HG03060 (cell line): ENCODE results near the gene MEX3C.

Experiments
- ATAC-seq: cut with Tn5 transposase; IDR thresholded peaks from one replicate; pipeline ENCODE4 v1.9.1; 2021; ENCODE audit warnings: low read depth, moderate number of reproducible peaks; ENCODE audit not compliant: unreplicated experiment

MEX3C gene

GRCh38 chr18:51157215-51157614 is 40.3 kb downstream of the MEX3C start:
- ATAC-seq, result no peak

- ATAC-seq, result no peak
Measured at GRCh38 chr18:51154431-51155063, 42.9 kb downstream of the MEX3C start.

- ATAC-seq, result peak; percentile 40
Measured at GRCh38 chr18:51153659-51154371, 43.7 kb downstream of the MEX3C start.

GRCh38 chr18:51151568-51152511 is 45.6 kb downstream of the MEX3C start:
- no peak for ATAC-seq

GRCh38 chr18:51151185-51151567 is 46.3 kb downstream of the MEX3C start:
- no peak for ATAC-seq

- no peak for ATAC-seq
Measured at GRCh38 chr18:51150113-51150700, 47.3 kb downstream of the MEX3C start.

GRCh38 chr18:51149670-51150069 is 47.8 kb downstream of the MEX3C start:
- no peak for ATAC-seq

- no peak for ATAC-seq
Measured at GRCh38 chr18:51146909-51147308, 50.6 kb downstream of the MEX3C start.

GRCh38 chr18:51138936-51139335 is 58.5 kb downstream of the MEX3C start:
- no peak for ATAC-seq

- ATAC-seq, result no peak
Measured at GRCh38 chr18:51137891-51138290, 59.6 kb downstream of the MEX3C start.

- no peak for ATAC-seq
Measured at GRCh38 chr18:51137026-51137729, 60.3 kb downstream of the MEX3C start.

GRCh38 chr18:51135795-51136194 is 61.7 kb downstream of the MEX3C start:
- ATAC-seq, result no peak

GRCh38 chr18:51135364-51135763 is 62.1 kb downstream of the MEX3C start:
- no peak for ATAC-seq

GRCh38 chr18:51134721-51135120 is 62.8 kb downstream of the MEX3C start:
- ATAC-seq, result no peak

- no peak for ATAC-seq
Measured at GRCh38 chr18:51133580-51134160, 63.8 kb downstream of the MEX3C start.

GRCh38 chr18:51132256-51132935 is 65.1 kb downstream of the MEX3C start:
- no peak for ATAC-seq

- no peak for ATAC-seq
Measured at GRCh38 chr18:51128533-51128932, 68.9 kb downstream of the MEX3C start.

GRCh38 chr18:51127664-51128063 is 69.8 kb downstream of the MEX3C start:
- no peak for ATAC-seq

- no peak for ATAC-seq
Measured at GRCh38 chr18:51125976-51126375, 71.5 kb downstream of the MEX3C start.
